Pancreas (tissue), 10 donors: ENCODE data around the gene OSBPL3. TPM values are rescaled to one million over a fixed set of nuclear protein-coding genes. Genes with fewer than 3 reads are reported as not detected.

Source experiments
- ATAC-seq, 4 donors: fragments of 200-7000 bp; cut with Tn5 transposase; one replicate each; pipeline versions ENCODE4 v1.8.0 to v1.9.1; 2020; ENCODE audit warnings: mild to moderate bottlenecking in 4 of 4, moderate library complexity in 4 of 4
- DNase-seq, 6 donors: peaks; one replicate each; pipeline ENCODE4 v3.0.0-alpha.2; 2020
- FAIRE-seq: peaks from 2 replicates; lab custom pipeline; 2012; peaks lifted over from hg19 to GRCh38; lab: Jason Lieb, UNC
- H3K27ac ChIP-seq, 4 donors: fragments of 200-600 bp; sonication (generic); 1 replicate in 3 of 4; 2 replicates in 1 of 4; pipeline versions ENCODE4 v1.5.0 to v1.8.0; 2020
- H3K27me3 ChIP-seq, 4 donors: fragments of 200-600 bp; one replicate each; pipeline ENCODE4 v1.8.0; 2021
- H3K36me3 ChIP-seq, 3 donors: fragments of 200-600 bp; sonication (generic) in 1 of 3; one replicate each; pipeline versions ENCODE4 v1.5.0 to v1.8.0; 2020 to 2021
- H3K4me1 ChIP-seq, 3 donors: fragments of 200-600 bp; one replicate each; pipeline ENCODE4 v1.8.0; 2021
- H3K4me3 ChIP-seq, 4 donors: fragments of 200-600 bp; sonication (generic) in 2 of 4; one replicate each; pipeline versions ENCODE4 v1.5.0 to v1.8.0; 2020 to 2021
- H3K9me3 ChIP-seq, 4 donors: fragments of 200-600 bp; one replicate each; pipeline ENCODE4 v1.8.0; 2021
- CTCF ChIP-seq, 4 donors: fragments of 200-600 bp; sonication (generic) in 3 of 4; IDR thresholded peaks; one replicate each; pipeline versions ENCODE4 v1.5.0 to v1.8.0; 2021; ENCODE audit warnings: antibody characterized with exemption in 4 of 4
- WGBS, 2 donors: extraction: QIAGEN DNeasy Blood & Tissue Kit; methylation state at CpG; one replicate each; pipeline ENCODE4 v1.1.7; 2013; 5-methylcytosine and 5-hydroxymethylcytosine counted together
- intact Hi-C, 3 donors: fragments of 100-400 bp; cut with DNase I; formaldehyde crosslinking; loops; one replicate each; pipeline versions ENCODE4 v1.11.1 to v1.14.2; 2022
- polyA plus RNA-seq, 2 donors: library from polyadenylated mRNA; stranded (reverse); fragments of 200-250 nt; gene quantifications; one replicate each; pipeline ENCODE4 v1.2.3, GENCODE V29; 2013
- total RNA-seq, 6 donors: library from RNA; stranded (reverse); fragmentation: NEBNext Ultra II Directional in 4 of 6; extraction: Animal tissue kit (Norgen Biotek cat#: 25700) in 4 of 6; gene quantifications; one replicate each; pipeline versions ENCODE4 v1.2.1 to v1.2.4, GENCODE V29; 2021 to 2023
- donor health status: healthy with polysubstance abuse.
- donor health status: DM: no; HTN: no; CAD: no; lungs with moderate emphysema.
- donor health status: DM: no; HTN: no; CAD: no.
- donor health status: control.
- donor health status: control.
- donor health status: Bipolar disorder and iron deficiency.
- donor health status: DM: yes; HTN: yes; CAD: no.
- donor health status: DM: no; HTN: no; CAD: no.
- donor health status: DM: no; HTN: no; CAD: no.
- donor health status: DM: yes; HTN: yes; CAD: no.

OSBPL3 gene
- total and polyA plus RNA-seq, 8 donors = 1.5 to 9.5 (median 3.9) TPM

GRCh38 chr7:24884401-24884800 lies 95.6 kb downstream of the OSBPL3 start:
- Histone ChIP-seq H3K36me3 (no peaks in the 10 kb centered on the region), H3K27me3 (no peaks in the 10 kb centered on the region), H3K27ac (no peak overlapping the region), H3K4me1 (peaks cover 0 to 3% (median 0%) of the 10 kb centered on the region in 3 donors), H3K9me3 (no peaks in the 10 kb centered on the region), H3K4me3 (no peak overlapping the region)
- DNase-seq = no peak
- no peak for ATAC-seq
- intact Hi-C loops = no loop called here
- WGBS, 2 donors = 71 to 74% methylated on average over 6 of the region's 6 CpGs
- no peak for TF ChIP-seq CTCF (IDR thresholded peaks at IDR 0.05)
- FAIRE-seq = no peak

GRCh38 chr7:24883622-24884013 lies 96.4 kb downstream of the OSBPL3 start:
- Histone ChIP-seq H3K4me3 (no peak overlapping the region), H3K27me3 (no peaks in the 10 kb centered on the region), H3K36me3 (no peaks in the 10 kb centered on the region), H3K4me1 (peaks cover 0 to 3% (median 0%) of the 10 kb centered on the region in 3 donors), H3K9me3 (no peaks in the 10 kb centered on the region), H3K27ac (no peak overlapping the region)
- no peak for DNase-seq
- intact Hi-C loops = no loop called here
- no peak for ATAC-seq
- 90 to 92% methylated on average over 1 of the region's 1 CpG for WGBS, 2 donors
- FAIRE-seq = no peak
- TF ChIP-seq CTCF (IDR thresholded peaks at IDR 0.05) = no peak

- Histone ChIP-seq H3K27ac (no peak overlapping the region), H3K36me3 (no peaks in the 10 kb centered on the region), H3K4me1 (peaks cover 0 to 3% (median 0%) of the 10 kb centered on the region in 3 donors), H3K9me3 (no peaks in the 10 kb centered on the region), H3K4me3 (no peak overlapping the region), H3K27me3 (no peaks in the 10 kb centered on the region)
- ATAC-seq (peak in 1 of 4 donors; percentile 38), DNase-seq (no peak), FAIRE-seq (no peak)
- TF ChIP-seq CTCF (IDR thresholded peaks at IDR 0.05) = no peak
- WGBS, 2 donors = 71 to 85% methylated on average over 3 of the region's 3 CpGs
- intact Hi-C loops = no loop called here
Observed at GRCh38 chr7:24882989-24883621, 96.9 kb downstream of the OSBPL3 start.

- WGBS, 2 donors = 78 to 83% methylated on average over 4 of the region's 4 CpGs
- intact Hi-C loops = no loop called here
Observed at GRCh38 chr7:24881623-24882022, 98.4 kb downstream of the OSBPL3 start.

More at GRCh38 chr7:24881623-24882022, 98.4 kb downstream of the OSBPL3 start:
- Histone ChIP-seq H3K4me1 (peaks cover 0 to 3% (median 0%) of the 10 kb centered on the region in 3 donors), H3K36me3 (no peaks in the 10 kb centered on the region), H3K4me3 (no peak overlapping the region), H3K9me3 (no peaks in the 10 kb centered on the region), H3K27ac (no peak overlapping the region), H3K27me3 (no peaks in the 10 kb centered on the region)
- DNase-seq (no peak), FAIRE-seq (no peak), ATAC-seq (no peak)
- TF ChIP-seq CTCF (IDR thresholded peaks at IDR 0.05) = no peak
